HG02973 (cell line): ENCODE measurements around the gene ZC3HAV1L.
"Not testable (repeated sequence)": the region's sequence is repeated elsewhere in the genome, so short reads cannot be mapped to it uniquely, and the experiment has no call there.

Experiments used
- ATAC-seq: cut with Tn5 transposase; IDR thresholded peaks from one replicate; pipeline ENCODE4 v1.9.1; 2021; ENCODE audit warnings: moderate library complexity; ENCODE audit not compliant: unreplicated experiment

ZC3HAV1L gene

DNA sequence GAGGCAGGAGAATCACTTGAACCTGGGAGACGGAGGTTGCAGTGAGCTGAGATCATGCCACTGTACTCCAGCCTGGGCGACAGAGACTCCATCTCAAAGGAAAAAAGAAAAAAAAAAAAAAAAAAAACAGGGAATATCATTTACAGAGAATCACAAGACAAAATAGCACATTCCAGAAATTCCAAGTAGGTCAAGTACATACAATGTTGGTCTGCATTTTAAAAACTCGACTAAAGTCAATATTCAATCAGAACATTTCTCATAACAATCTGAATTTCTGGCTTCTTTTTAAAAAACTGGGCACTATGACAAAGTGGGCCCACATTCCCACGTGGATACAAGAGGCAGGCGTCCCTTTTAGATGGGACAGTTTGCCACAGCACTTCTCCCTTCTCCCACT is 12.8 kb downstream of the ZC3HAV1L start:
- ATAC-seq = no peak

DNA sequence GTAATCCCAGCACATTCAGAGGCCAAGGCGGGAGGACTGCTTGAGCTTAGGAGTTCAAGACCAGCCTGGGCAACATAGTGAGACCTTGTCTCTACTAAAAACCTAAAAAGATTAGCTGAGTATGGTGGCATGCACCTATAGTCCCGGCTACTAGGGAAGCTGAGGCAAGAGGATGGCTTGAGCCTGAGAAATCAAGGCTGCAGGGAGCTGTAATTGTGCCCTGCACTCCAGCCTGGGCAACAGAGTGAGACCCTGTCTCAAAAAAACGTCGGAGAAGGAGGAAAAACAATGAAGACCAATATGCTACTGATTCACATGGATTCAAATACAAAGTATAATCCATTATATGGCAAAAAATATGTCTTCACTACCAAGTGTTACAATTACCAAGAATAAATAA is 13.6 kb downstream of the ZC3HAV1L start:
- no peak for ATAC-seq

- ATAC-seq = no peak
Measured at GRCh38 chr7:139018910-139019309, 16.9 kb downstream of the ZC3HAV1L start.

DNA sequence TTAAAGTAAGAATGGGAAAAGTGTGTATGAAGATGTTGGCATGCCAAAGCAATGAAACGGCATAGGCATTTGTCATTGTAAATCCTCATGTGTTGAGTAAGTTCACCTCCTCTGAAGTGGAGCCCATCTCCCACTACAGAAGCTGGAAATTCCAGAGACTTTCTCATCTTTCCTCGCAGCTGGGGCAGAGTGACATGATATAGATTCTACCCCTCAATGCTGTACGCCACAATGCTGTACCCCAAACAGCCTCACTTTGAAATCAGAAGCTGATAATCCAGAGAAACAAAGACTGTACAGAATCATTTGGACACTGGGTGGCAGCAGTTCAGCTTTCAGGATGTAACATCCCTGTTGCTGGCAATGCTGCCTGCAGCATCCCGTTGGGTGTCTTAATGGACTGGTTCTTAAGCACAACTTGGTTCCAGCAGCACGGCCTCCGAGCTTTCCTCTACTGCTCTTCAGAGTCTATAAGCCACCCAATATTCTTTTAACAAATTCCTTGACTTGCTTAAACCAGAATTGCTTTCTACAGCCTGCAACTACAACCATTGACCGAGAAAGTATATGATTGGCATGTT is 18.8 kb downstream of the ZC3HAV1L start:
- peak; percentile 87 for ATAC-seq

DNA sequence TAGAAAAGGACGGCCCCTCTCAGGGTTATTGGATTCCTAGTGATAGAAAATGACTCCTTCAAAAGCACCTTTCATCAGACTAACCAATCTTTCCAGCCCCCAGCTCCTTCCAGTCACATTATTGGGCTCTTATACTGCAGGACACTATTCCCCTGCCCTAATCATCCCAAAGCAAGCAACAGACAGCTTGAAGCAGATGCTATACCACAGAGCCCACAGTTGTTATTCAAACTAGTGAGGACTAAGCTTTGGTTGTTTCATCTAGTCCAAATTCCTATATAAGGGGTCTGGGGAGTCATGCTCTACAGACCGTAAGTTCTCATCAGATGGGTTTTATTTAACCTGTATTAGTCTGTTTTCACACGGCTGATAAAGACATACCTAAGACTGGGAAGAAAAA is 24.5 kb downstream of the ZC3HAV1L start:
- ATAC-seq = no peak

DNA sequence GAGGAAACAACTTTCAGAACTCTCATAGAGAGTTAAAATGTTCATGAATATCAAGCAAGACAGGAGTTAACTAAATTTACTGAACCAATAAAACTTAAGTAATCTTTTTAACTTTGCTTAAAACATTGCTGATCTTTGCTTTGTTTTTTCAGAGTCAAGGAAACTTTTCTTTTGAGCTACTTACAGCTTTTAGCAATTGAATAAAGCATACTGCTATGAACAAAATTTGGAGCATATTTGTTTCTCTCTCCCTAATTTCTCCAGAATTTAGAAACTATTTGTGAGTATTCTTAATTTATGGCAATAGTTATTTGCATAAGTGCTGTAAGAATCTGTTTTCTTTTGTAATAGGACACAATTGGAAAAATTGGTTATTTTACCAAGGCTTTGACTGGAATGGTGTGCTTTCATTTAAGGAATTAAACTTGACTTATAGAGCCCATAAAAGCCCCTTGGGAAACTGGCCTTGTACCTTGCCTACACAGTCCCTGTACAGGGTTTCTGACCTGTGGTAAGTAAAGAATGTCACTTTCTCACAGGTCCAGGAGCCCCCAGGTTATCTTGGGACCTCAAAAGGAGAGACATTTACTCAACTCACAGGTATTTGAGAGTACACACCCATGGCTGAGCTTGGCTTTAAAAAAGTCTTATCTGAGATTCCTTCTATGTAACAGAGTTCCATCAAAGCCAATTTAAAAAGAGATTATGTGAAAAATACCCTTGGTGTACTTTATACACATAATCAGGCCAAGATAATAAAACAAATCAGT is 31.3 kb downstream of the ZC3HAV1L start:
- no peak for ATAC-seq

DNA sequence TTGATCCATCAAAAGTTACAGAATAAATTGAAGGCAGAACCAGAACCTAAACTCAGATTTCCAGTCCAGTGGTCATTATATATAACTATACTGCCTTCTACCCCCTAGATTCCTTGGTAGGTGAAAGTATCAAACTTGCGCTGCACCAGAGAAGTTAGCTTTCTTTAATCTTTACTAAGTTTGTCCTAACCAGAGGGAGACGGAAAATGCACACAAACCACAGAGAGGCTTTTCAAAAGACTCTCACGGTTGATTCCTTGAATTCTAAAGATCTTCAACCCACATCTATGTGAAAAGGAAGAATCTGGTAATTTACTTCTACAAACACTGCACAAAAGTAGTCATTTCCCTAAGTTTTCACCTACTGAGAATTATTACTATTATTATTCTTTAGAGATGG is 36.4 kb downstream of the ZC3HAV1L start:
- no peak for ATAC-seq

DNA sequence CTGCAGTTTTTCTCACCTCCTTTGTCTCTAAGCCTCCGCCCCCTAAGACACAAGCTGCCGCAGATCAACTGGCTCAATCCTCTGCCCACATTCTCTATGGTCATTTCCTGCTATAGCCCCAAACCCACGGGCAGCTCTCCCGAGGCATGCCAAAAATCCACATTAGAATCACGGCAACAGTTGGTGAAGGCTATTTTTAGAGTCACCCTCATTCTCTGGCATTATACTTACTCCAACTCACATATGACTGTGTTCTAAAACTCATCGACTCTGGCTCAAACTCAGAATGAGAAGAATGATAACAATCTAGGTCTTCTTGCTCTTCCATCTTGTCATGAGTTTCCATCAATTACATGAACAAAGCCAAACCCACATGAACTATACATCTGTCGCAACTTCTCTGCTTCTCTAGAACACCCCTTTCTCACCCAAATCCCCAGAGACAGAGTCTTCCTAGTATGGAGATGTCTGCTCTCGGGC is 43.8 kb downstream of the ZC3HAV1L start:
- no peak for ATAC-seq

DNA sequence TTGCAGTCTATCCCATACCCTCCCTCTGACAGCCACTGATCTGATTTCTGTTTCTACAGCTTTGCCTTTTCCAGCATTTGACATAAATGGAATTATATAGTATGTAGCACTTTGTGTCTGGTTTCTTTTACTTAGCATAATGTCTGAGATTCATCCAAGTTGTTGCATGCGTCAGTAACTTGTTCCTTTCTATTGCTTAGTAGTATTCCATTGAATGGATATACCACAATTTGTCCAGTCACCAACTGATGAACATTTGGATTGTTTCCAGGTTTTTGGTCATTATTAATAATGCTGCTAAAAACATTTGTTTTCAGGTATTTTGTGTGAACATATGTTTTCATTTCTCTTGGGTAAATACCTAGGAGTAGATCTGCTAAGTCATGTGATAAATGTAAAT is 48.2 kb downstream of the ZC3HAV1L start:
- no peak for ATAC-seq

DNA sequence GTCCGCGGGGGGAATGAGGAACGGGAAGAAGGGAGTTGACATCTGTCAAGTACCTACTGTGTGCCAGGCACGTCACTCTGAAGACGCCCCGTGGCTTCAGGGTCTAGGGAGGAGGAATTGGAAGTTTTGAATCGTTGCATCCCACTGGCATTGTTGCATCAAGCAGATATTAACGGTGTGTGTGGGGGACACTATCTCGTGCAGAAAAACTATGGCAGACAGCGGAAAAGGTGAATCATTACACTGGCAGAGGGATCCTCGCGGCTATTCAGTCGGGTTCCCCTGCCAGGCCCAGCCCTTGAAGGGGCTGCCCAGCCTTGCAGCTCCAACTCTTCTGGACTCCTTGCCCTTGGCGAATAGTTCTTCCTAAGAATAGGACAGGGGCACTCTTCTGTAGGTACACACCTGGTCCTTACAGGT is 53.6 kb downstream of the ZC3HAV1L start:
- ATAC-seq = no peak

DNA sequence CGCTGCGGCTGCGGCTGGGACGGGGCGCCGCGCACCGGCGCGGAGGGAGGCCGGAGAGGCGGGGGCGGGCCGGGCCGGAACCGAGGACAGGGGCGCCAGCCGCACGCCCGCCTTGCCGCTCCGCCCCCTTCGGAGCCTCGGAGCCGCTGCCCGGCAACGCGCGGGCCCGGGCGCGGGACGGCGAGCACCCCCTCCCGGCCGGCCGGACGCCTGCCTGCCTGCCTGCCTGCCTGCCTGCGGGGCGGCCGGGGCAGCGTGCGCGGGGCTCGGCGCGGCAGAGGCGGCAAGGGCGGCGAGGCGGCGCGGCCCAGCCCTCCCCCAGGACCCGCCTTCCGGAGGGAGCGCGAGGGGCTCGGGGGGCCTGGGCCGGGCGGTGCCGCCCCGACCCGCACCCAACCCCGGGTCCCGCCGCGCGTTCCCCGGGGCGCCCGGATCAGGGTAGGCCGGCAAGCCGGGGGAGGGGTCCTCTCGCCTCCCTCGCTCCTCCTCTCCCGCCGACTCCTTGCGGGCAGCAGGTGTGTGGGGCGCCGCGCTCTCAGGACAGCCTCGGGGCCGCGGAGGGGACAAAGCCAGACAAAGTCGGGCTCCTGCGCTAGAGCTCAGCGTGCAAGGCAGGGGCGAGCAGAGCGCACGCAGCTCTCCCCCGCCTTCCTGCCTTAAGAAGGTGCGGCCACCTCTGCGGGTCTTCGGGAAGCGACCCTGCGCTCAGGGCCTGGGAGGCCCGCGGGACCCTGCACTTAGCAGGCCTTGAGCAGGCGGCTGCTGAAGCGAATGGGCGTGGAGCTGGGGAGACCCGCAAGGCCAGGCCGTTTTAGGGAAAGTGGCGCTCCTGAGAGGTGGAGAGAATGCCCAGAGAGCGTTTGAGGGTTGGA is 54.3 kb downstream of the ZC3HAV1L start, which contains the start of gene KIAA1549:
TSS of gene KIAA1549 (minus strand) at position 58 of the 872 bp plus-strand sequence. CDS start 120 bp downstream, outside the sequence.
- ATAC-seq = peak; percentile 80

- ATAC-seq = no peak
Measured at GRCh38 chr7:138980563-138981291, 55.1 kb downstream of the ZC3HAV1L start.

GRCh38 chr7:138979988-138980562 is 55.8 kb downstream of the ZC3HAV1L start:
- no peak for ATAC-seq

- peak; percentile 54 for ATAC-seq
Measured at GRCh38 chr7:138979226-138979979, 56.4 kb downstream of the ZC3HAV1L start.

GRCh38 chr7:138978541-138979184 is 57.2 kb downstream of the ZC3HAV1L start:
- ATAC-seq = no peak

GRCh38 chr7:138976161-138976560 is 59.7 kb downstream of the ZC3HAV1L start:
- not testable (repeated sequence) for ATAC-seq
